Activated CD4-positive, alpha-beta T cell treated with anti-CD3 and anti-CD28 coated beads for 1 hour (primary cell): ENCODE data around the gene TRIM68.

Source experiments
- DNase-seq: peaks from one replicate; pipeline ENCODE4 v3.0.0-alpha.2; 2020

Gene TRIM68, protein sequence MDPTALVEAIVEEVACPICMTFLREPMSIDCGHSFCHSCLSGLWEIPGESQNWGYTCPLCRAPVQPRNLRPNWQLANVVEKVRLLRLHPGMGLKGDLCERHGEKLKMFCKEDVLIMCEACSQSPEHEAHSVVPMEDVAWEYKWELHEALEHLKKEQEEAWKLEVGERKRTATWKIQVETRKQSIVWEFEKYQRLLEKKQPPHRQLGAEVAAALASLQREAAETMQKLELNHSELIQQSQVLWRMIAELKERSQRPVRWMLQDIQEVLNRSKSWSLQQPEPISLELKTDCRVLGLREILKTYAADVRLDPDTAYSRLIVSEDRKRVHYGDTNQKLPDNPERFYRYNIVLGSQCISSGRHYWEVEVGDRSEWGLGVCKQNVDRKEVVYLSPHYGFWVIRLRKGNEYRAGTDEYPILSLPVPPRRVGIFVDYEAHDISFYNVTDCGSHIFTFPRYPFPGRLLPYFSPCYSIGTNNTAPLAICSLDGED

DNA sequence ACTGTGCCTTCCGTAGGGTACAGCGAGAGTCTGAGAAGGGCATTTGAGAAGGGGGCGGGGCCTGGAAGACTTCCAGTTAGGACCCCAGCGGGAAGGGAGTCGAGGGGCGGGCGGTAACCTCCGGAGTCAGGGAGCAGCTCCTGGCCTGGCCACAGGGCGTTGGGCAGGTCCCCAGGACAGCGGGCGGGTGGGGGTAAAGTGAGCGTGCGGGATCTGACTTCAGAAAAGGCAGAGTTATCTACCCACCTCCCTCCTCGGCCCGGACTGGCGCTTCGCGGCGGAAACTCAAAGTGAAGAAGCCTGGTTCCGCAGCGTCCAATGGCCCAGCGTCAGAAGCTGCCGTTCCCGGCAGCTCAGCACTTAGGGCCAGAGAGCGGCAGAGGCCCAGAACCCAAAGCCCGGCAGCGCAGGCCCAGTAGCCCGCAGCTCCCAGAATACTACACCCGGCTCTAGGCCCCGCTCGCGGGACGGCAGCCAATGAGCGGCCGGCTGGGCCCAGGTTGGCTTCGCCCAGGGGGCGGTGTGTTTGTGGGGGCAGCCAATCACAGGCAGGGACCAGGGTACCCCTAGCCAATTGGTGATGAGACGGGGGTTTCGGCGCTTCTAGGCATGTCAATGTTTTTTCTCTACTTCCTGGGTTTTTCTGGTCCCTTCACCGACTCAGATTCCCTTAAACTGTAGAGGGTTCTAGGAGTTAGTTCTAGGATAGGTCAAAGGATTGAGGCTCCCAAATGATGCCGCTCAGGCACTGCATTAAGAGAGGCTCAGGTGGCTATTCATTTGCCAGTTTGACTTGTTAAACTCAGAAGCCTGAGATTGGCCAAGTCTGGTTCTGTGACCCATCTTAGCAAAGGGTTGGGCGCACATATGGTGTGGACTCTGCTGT lies at the start of gene TRIM68:
TRIM68 (minus strand) TSS at position 451 of the 886 bp plus-strand sequence. CDS start 2,727 bp downstream, outside the sequence.
- peak; percentile 90 for DNase-seq

DNA sequence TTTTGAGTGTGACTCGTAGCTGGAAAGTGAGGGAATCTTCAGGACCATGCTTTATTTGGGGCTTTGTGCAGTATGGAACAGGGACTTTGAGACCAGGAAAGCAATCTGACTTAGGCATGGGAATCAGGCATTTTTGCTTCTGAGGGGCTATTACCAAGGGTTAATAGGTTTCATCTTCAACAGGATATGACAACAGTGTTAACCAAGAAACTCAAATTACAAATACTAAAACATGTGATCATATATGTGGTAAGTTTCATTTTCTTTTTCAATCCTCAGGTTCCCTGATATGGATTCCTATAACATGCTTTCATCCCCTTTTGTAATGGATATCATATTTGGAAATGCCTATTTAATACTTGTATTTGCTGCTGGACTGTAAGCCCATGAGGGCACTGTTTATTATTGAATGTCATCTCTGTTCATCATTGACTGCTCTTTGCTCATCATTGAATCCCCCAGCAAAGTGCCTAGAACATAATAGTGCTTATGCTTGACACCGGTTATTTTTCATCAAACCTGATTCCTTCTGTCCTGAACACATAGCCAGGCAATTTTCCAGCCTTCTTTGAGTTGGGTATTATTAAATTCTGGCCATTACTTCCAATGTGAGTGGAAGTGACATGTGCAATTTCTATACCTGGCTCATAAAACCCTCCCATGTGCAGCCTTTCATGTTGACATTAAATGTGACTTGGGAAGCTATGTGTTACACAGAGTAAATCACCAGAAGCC lies 46.8 kb upstream of the TRIM68 start:
- no peak for DNase-seq

DNA sequence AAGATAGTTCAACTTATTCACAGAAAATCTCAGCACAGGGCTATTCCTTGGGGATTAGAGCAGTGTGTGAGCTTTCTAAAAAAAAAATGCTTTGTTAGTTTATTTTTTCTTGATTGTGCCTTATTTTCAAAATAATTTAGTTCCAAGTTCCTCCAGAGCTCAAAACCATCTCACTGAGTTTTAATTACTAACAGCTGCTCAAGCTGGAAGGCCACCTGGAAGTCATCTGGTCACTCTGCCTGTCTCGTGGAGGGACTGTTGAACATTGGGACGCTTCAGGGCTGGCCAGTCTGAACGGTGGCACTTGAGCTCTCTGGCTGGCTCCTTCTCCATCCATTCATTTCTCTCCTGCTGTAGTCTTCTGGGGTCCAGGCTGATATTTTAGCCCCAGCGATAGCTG lies 39.7 kb upstream of the TRIM68 start:
- DNase-seq, result no peak

DNA sequence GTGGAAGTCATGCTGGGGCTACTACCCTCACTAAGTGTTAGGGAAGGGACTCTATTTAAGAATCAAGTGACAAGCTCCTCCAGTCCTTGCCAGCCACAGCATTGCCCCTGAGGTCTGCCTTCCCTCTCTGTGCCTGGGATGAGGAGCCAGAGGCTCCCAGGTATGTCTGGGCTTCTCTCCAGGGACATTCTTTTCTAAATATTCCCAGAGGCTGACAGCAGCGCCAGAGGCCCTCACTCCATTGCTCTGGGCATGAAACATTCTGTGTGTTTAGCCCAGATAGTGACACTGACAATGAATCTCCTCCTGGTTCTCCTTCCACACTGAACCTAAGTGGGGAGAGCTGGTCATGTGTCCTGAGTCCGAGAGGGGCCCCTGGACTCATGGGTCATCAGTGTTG lies 37.9 kb upstream of the TRIM68 start:
- no peak for DNase-seq

DNA sequence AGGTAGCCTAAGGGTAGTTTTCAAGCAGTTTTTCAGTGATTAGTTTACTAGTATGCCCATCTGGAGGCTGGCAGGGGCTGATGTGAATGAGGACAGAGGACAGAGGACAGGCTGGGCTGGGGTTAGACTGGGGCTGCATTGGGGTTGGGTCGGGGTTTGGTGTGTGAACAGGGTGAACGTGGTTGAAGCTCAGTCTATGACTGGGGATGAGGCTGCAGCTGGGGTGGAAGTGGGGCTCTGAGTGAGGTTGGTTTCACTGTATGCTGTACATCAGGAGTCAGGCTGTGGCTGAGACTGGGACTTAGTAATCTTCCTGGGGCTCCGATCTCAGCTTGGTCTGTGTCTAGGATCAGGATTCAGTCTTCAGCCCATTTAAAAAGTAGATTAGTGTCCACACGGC lies 36.2 kb upstream of the TRIM68 start:
- DNase-seq, result no peak

DNA sequence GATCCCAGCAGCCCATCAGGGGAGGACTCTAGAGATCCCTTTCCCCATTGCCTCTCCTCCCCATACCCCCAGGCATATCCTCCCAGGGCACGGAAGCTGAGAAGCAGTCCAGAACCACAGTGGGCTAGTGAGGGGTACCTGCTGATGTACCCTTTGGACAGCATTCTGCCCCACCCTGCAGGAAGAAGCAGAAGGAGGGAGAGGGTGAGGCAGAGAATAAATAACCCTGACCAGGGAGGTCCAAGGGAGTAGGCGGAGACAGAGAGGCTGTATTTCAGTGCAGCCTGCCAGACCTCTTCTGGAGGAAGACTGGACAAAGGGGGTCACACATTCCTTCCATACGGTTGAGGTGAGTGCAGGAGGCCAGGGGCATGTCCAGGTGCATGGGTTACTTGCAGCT lies 35.7 kb upstream of the TRIM68 start, which contains the start of gene OR51E1:
OR51E1 (plus strand) TSS at position 301 of the 400 bp plus-strand sequence. CDS start 8,545 bp downstream, outside the sequence.
- no peak for DNase-seq

DNA sequence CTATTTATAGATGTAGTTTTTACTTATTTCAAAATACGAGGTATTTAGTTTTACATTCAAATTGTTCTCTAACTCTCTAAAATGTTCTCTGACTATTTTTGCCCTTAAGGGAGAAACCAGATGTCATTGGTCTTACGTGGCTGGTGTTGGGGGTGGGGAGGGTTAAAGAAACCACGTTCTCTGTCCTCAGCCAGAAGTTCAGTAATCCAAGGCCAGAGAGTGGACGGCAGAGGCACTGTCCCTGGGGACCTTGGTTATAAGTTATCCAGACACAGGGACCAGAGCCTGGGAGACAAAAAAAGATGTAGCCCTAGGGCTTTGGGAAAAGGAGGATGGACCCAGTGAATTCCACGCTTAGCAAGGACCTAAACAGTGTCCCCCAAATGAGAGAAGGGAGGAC lies 35.0 kb upstream of the TRIM68 start:
- DNase-seq, result no peak

DNA sequence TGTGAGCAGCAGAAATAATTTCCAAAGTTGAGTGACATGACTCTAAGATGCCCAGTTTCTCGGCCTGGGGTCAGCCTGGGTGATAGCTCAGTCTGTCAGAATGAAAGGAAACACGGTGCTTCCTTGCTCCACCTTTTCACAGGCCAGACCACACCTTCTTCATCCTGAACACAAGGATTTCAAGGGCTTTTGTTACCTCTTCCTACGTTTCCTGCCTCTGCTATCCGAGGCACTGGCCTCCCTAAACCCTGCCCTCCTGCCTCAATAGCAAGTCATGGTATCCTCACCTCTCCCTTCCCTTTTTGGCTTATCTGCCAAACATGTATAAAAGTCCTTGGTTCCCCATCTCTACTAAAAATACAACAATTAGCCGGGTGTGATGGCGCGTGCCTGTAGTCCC lies 34.0 kb upstream of the TRIM68 start:
- no peak for DNase-seq

DNA sequence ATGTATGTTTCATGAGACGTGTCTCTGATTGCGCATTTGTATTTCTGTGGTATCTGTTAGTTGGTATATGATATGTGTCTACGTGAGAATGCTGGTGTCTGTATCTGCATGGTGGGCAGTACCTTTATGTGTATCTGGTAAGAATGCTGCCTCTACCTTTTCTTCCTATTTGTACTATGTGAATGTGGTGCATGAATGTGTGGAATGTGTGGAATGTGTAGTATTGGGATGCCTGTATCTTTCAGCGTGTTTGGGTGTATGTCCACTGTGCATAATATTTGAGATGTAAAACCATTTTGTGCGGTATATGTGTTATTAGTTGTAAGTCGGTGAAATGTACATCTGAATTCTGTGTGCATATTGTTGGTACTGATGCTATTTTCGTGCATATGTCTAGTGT lies 33.5 kb upstream of the TRIM68 start:
- no peak for DNase-seq

DNA sequence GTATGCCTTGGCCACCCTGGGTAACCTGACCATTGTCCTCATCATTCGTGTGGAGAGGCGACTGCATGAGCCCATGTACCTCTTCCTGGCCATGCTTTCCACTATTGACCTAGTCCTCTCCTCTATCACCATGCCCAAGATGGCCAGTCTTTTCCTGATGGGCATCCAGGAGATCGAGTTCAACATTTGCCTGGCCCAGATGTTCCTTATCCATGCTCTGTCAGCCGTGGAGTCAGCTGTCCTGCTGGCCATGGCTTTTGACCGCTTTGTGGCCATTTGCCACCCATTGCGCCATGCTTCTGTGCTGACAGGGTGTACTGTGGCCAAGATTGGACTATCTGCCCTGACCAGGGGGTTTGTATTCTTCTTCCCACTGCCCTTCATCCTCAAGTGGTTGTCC lies 31.9 kb upstream of the TRIM68 start:
- no peak for DNase-seq

DNA sequence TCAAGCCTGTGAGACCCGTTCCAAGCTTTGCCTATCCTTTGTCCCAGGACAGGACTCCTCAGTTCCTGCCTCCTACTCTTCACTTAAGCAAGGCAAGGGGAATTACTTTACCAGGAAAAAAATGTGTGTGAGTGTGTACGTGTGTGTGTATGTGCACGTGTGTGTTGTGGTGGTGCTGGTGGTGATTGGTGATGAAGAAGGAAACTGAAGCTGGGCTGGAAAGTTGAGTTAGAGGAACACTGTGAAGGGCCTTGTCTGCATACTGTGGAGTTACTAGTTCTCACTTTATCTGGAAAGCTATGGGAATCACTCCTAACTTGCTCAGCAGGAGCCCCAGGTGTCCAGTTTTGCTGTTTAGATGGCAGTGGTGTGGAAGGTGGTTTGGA lies 29.6 kb upstream of the TRIM68 start:
- no peak for DNase-seq

DNA sequence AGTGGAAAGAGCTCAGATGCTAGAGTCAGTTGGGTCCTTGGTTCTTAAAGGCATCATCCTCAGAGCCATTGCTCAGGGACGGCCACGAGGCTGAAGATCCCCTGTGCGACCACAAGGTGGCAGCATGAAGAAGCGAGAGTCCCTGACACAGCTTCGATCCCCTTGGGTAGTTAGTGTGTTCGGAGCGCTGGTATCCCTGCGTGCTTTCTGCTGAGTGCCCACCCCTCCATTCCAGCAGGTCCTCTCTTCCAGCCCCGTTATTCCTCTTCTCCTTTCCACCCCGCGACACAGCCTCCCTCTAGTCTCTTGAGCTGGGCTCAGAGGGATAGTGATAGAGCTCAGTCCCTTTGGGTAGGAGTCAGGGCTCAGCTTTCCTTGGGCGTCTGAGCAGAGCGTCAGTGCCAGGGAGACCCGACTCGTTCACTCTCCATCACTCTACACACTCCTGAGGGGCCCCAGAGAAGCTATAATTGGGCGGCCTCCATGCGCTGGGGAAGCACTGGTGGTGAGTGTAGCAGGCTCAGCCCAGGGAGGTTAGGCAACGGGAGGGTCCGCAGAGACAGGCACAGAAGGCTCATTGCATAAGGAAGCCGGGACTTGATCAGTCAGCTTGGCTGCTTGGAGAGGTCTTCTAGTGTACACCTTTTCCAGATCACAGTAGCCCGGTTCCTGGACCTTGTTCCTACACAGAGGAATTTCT lies 29.1 kb upstream of the TRIM68 start, which contains the start of gene OR51D1:
OR51D1 (plus strand) TSS at position 516 of the 700 bp plus-strand sequence. CDS start 2,314 bp downstream, outside the sequence.
- DNase-seq, result peak; percentile 52

DNA sequence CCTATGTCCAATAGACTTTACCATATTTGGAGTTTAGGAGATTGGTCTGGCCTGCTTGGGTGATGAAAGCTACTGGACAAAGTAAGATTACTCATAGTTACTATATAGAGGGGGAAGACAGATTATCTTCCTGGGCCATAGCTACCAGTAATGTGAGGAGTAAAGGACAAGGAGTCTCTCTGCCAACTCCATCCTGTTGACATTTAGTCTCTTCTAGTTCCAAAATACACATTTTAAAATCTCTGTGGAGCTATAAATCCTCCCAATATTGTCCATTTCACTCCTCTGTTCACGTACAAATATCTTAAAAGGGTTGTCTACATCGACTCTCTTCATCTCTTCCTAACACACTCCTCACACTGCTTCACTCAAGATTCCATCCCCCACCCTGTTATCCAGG lies 28.1 kb upstream of the TRIM68 start:
- no peak for DNase-seq

DNA sequence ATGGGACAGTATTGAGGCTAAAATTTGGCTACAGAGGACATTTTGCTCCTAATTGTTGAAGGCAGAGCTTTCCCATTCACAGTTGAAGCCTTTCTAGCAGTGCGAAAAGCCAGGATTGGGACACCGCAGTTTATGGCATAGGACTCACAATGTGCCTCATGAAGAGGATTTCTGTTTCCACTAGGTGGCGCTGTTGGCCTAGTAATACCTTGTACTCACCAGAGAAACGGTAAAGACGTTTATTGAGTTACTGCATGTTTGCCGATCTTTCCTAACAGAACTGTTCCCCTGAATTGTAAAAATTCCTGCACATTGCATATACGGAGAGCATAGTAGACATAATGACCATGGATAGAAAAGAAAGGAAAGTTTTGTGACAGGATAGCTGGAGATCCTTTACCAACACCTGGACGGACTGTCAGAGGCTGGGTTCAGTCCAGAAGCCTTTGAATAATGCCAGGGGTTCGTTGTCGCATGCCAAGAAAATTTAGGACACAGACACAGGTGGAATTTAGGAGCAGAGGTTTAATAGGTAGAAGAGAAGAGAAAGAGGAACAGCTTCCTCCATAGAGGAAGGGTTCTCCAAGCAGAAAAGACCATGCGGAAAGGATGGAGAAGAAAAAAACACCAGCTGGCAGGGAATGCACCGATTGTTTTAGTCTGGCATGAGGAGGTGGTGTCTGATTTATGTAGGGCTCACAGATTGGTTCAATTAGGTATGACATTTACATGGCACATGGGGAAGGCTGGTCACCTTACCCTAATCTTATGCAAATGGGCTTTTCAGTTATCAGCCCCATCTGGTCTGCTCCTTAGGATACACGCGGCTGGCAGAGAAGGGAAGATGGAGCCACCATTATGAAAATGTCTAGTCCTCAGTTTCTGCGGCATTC lies 18.4 kb upstream of the TRIM68 start:
- DNase-seq, result no peak

DNA sequence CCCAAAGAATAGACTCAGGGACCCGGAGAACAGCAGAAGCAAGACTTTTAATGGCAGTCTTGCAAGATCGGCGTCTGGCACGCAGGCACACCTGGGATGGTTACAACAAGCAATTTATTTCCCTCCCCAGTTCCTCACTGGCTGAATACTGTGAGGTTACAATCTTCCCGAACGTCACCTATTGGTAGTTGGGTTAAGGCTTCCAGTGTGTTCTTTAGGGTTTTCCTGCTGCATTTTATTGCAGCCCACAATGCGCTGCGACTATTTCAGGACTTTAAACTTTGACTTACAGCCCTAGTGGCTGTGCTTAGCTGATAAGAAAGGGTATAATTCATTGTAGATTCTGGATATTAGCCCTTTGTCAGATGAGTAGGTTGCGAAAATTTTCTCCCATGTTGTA lies 11.5 kb upstream of the TRIM68 start:
- DNase-seq, result no peak

DNA sequence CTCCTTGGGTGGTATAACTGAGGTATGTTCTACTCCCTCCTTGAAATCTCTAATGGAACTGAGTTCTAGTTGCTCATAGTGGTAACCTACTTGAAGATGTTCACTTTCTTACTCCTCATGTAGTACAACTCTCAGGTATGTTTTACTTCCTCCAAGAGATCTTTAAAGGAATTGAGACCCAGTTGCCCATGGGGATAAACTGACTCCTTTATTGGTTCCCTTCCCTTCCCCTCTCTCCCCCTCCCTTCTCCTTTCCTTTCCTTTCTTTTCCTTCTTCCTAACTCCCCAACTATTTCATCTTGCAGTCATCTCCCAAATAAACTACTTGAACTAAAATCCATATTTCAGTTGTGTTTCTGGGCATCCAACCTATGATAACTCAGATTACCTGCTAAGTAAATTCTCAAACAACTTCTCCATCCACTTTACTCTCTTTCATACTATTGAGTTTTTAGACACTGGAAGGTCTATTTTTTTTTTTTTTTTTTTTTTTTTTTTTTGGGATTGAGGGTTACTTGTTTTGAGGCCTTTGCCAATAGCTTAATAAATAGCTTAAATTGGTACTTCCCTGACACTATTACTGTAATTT lies 7.9 kb upstream of the TRIM68 start:
- no peak for DNase-seq

DNA sequence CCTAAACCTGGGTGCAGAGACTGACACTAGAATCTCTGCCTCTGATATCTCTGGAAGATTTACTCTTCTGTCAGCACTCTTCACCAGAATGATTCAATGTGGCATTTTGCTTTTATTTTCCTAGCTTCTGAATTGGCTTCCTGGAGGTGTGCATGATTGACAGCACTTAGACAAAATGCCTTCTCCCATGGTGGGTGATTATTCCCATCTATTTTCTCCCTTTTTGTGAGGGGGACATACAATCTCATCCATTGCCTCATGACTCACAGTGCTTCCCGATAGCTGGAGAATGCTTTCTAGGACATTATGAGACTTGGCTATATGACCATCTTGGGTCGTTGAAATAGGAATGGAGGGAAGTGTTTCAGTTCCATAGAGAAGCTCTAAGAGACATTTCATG lies 4.0 kb upstream of the TRIM68 start:
- DNase-seq, result no peak

DNA sequence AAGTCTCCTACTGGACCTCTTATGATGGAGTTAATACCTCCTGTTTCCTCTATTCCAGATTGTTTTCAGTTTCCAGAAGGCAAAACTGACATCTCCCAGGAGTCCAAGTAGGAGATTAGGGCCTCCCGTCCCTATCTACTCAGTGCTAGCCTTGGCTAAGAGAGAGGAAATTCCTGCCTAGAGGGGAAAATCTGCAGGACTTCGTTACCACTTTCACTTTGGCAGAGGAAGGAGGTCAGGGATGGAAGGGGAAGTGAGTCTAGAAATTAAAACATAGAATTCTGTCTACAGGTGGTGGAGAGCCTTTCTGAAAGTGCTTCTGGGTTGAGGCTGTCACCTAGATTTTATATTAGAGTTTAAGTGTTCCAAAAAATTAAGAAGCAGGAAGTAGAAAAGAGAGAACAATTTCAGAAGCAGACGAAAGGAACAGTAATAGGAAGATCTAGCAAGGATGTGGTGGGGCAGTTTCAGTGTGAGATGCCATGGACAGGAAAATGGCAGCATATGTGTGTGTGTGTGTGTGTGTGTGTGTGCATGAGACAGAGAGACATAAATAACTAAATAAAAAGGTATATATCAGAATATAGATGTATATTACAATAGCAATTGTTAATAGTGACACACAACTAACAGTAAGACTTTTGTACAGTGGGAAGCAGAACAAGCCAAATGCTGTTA lies 2.4 kb upstream of the TRIM68 start:
- DNase-seq, result no peak

DNA sequence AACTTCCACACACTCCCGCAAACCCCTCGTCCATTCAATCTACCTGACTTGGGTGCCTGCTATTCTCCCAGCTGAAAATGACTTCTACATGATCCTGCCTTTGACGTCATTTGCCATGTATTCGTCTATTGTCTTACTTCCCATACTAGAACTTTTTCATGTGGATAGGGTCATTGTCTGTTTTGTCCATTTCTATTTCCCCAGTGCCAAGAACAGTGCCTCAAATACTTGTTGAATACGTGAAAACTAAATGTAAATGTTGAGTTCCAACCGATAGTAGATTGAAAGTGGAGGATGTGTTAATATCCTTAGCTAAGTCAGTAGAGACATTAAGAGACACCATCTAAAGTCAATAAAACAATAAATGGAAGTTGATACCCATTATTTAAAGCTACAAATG lies 935 bp downstream of the TRIM68 start:
- DNase-seq, result no peak
